GM23338 (cell line): Measurements from ENCODE around the gene TBX2. TPM values are rescaled to one million over a fixed set of nuclear protein-coding genes. Genes with fewer than 3 reads are reported as not detected.
A peak's percentile ranks its signal among the peaks of the same experiment; 100 is the strongest.

Source experiments
- ATAC-seq: fragments of 200-7000 bp; cut with Tn5 transposase; 3 replicates; pipeline ENCODE4 v1.9.1; 2020
- DNase-seq: peaks from one replicate; pipeline ENCODE4 v3.0.0-alpha.2; 2015; ENCODE audit warnings: low spot score
- H2AFZ ChIP-seq: fragments of 200-600 bp; sonication (generic); 2 replicates; pipeline ENCODE4 v1.8.0; 2016; ENCODE audit warnings: antibody characterized with exemption, mild to moderate bottlenecking, moderate library complexity
- H3F3A ChIP-seq: fragments of 200-600 bp; sonication (generic); replicated peaks from 2 replicates; pipeline ENCODE4 v1.8.0; 2017; ENCODE audit warnings: antibody characterized with exemption, mixed run types, low read depth
- H3K27ac ChIP-seq: fragments of 200-600 bp; sonication (generic); 2 replicates; pipeline ENCODE4 v1.6.1; 2016; ENCODE audit warnings: low read depth
- H3K27me3 ChIP-seq: fragments of 200-600 bp; sonication (generic); 2 replicates; pipeline ENCODE4 v1.8.0; 2016; ENCODE audit warnings: mild to moderate bottlenecking, mixed run types, moderate library complexity; ENCODE audit not compliant: insufficient read depth
- H3K36me3 ChIP-seq: fragments of 200-600 bp; sonication (generic); 2 replicates; pipeline ENCODE4 v1.8.0; 2016; ENCODE audit warnings: mild to moderate bottlenecking; ENCODE audit not compliant: insufficient read depth
- H3K4me1 ChIP-seq: fragments of 200-600 bp; sonication (generic); 2 replicates; pipeline ENCODE4 v1.8.0; 2016; ENCODE audit warnings: mild to moderate bottlenecking, moderate library complexity; ENCODE audit not compliant: insufficient read depth
- H3K4me2 ChIP-seq: fragments of 200-600 bp; sonication (generic); 2 replicates; pipeline ENCODE4 v1.7.1; 2017; ENCODE audit warnings: mixed run types
- H3K4me3 ChIP-seq: fragments of 200-600 bp; sonication (generic); 2 replicates; pipeline ENCODE4 v1.6.1; 2016; ENCODE audit warnings: mixed run types
- H3K79me2 ChIP-seq: fragments of 200-600 bp; sonication (generic); replicated peaks from 2 replicates; pipeline ENCODE4 v1.8.0; 2017; ENCODE audit warnings: mild to moderate bottlenecking; ENCODE audit not compliant: insufficient read depth
- H3K9me2 ChIP-seq: fragments of 200-600 bp; sonication (generic); 2 replicates; pipeline ENCODE4 v1.8.0; 2017; ENCODE audit not compliant: insufficient read depth
- H4K20me1 ChIP-seq: fragments of 200-600 bp; sonication (generic); replicated peaks from 2 replicates; pipeline ENCODE4 v1.8.0; 2017; ENCODE audit warnings: mild to moderate bottlenecking; ENCODE audit not compliant: insufficient read depth
- H3K27ac Mint-ChIP-seq: 2 replicates; pipeline ENCODE4 v1.8.0; 2020; ENCODE audit warnings: inconsistent platforms, mild to moderate bottlenecking, moderate library complexity, mixed read lengths
- H3K27me3 Mint-ChIP-seq: 3 replicates; pipeline ENCODE4 v1.8.0; 2022; ENCODE audit warnings: low read depth, mild to moderate bottlenecking, moderate library complexity, mixed read lengths, inconsistent platforms; ENCODE audit not compliant: insufficient read depth, poor library complexity
- H3K36me3 Mint-ChIP-seq: 3 replicates; pipeline ENCODE4 v1.8.0; 2021; ENCODE audit warnings: low read depth, mild to moderate bottlenecking, inconsistent platforms, moderate library complexity, mixed read lengths
- H3K4me1 Mint-ChIP-seq: 3 replicates; pipeline ENCODE4 v1.8.0; 2020; ENCODE audit warnings: mild to moderate bottlenecking, inconsistent platforms, mixed read lengths
- H3K4me3 Mint-ChIP-seq: 3 replicates; pipeline ENCODE4 v1.8.0; 2021; ENCODE audit warnings: moderate library complexity, mild to moderate bottlenecking, inconsistent platforms, mixed read lengths
- H3K9me3 Mint-ChIP-seq: 3 replicates; pipeline ENCODE4 v1.8.0; 2020; ENCODE audit warnings: moderate library complexity, mild to moderate bottlenecking, inconsistent platforms, mixed read lengths
- CREB1 ChIP-seq: fragments of 250-450 bp; sonication (Bioruptor Pico); IDR thresholded peaks from 2 replicates; pipeline ENCODE4 v1.5.0; 2020; ENCODE audit warnings: low read depth, mild to moderate bottlenecking, moderate library complexity
- CTCF ChIP-seq, 2 experiments: fragments of 200-600 bp in 1 of 2; sonication (generic) in 1 of 2; conservative IDR thresholded peaks; 2 replicates each; pipeline versions ENCODE4 v1.5.1 to v1.6.1; 2016 to 2017; ENCODE audit warnings: antibody characterized with exemption in 2 of 2, low read depth in 2 of 2, mild to moderate bottlenecking in 2 of 2, moderate library complexity in 1 of 2
- ETS1 ChIP-seq: IDR thresholded peaks from 2 replicates; pipeline ENCODE4 v1.6.1; 2016; ENCODE audit warnings: antibody characterized with exemption
- EZH2 ChIP-seq: fragments of 200-600 bp; sonication (generic); IDR thresholded peaks from one replicate; pipeline ENCODE4 v1.8.0; 2017; ENCODE audit warnings: antibody characterized with exemption, mild to moderate bottlenecking, low read depth; ENCODE audit not compliant: unreplicated experiment
- EZH2phosphoT487 ChIP-seq: fragments of 200-600 bp; sonication (generic); IDR thresholded peaks from one replicate; pipeline ENCODE4 v1.8.1; 2018; ENCODE audit warnings: antibody characterized with exemption; ENCODE audit not compliant: unreplicated experiment
- JUNB ChIP-seq: IDR thresholded peaks from one replicate; pipeline ENCODE4 v1.6.1; 2016; ENCODE audit warnings: antibody characterized with exemption; ENCODE audit not compliant: unreplicated experiment
- NANOG ChIP-seq: IDR thresholded peaks from 2 replicates; pipeline ENCODE4 v1.6.1; 2016; ENCODE audit warnings: antibody characterized with exemption, borderline replicate concordance
- POLR2AphosphoS5 ChIP-seq: IDR thresholded peaks from 2 replicates; pipeline ENCODE4 v1.6.1; 2016; ENCODE audit warnings: antibody characterized with exemption, low read depth
- REST ChIP-seq: IDR thresholded peaks from one replicate; pipeline ENCODE4 v1.6.1; 2018; ENCODE audit warnings: antibody characterized with exemption; ENCODE audit not compliant: unreplicated experiment
- STAT1 ChIP-seq: IDR thresholded peaks from one replicate; pipeline ENCODE4 v1.6.1; 2016; ENCODE audit warnings: antibody characterized with exemption; ENCODE audit not compliant: unreplicated experiment
- ZNF114 ChIP-seq: fragments of 250-450 bp; sonication (Bioruptor Pico); IDR thresholded peaks from 2 replicates; pipeline ENCODE4 v1.5.0; 2020; ENCODE audit warnings: mild to moderate bottlenecking, moderate library complexity
- ZNF331 ChIP-seq: fragments of 250-450 bp; sonication (Bioruptor Pico); IDR thresholded peaks from 2 replicates; pipeline ENCODE4 v1.5.0; 2020; ENCODE audit warnings: low read depth, mild to moderate bottlenecking, moderate library complexity
- ZNF462 ChIP-seq: fragments of 250-450 bp; sonication (Bioruptor Pico); IDR thresholded peaks from 2 replicates; pipeline ENCODE4 v1.5.0; 2020; ENCODE audit warnings: mild to moderate bottlenecking, moderate library complexity
- polyA plus RNA-seq: library from polyadenylated mRNA; unstranded; fragments of >200 nt; fragmentation: Nextera tagmentation; extraction: Ambion mirVana; gene quantifications from 2 replicates; pipeline ENCODE4 v1.2.1, GENCODE V29; 2016
- total RNA-seq: library from RNA; depleted of rRNA; stranded (reverse); fragments of >200 nt; shearing (Covaris generic); gene quantifications from 2 replicates; pipeline ENCODE4 v1.2.3, GENCODE V29; 2014

Gene TBX2
- total and polyA plus RNA-seq, 2 experiments from 2014 or later, result not detected

GRCh38 chr17:61416540-61417363 lies 17.1 kb downstream of the TBX2 start:
- Histone ChIP-seq H3K4me1 (peaks cover 12% of the 10 kb centered on the region; the same call in 1 of the 2 replicates), H4K20me1 (no peaks in the 10 kb centered on the region), H3K4me2 (peak overlapping the region; percentile 88), H3K79me2 (no peaks in the 10 kb centered on the region), H2AFZ (peak overlapping the region; percentile 95), H3K4me3 (peak overlapping the region; percentile 58), H3F3A (no peaks in the 10 kb centered on the region), H3K27me3 (peaks cover 62% of the 10 kb centered on the region), H3K36me3 (no peaks in the 10 kb centered on the region), H3K9me2 (no peaks in the 10 kb centered on the region), H3K27ac (no peak overlapping the region)
- Mint-ChIP-seq H3K4me1 (peaks cover 13% of the 10 kb centered on the region), H3K9me3 (no peaks in the 10 kb centered on the region), H3K27me3 (peaks cover 50% of the 10 kb centered on the region), H3K4me3 (peak overlapping the region; percentile 69), H3K36me3 (no peaks in the 10 kb centered on the region; the same call in 2 of the 3 replicates), H3K27ac (no peak overlapping the region)
- no peak for TF ChIP-seq STAT1
- TF ChIP-seq CTCF (conservative IDR thresholded peaks at IDR 0.05; ENCODE audit: low read depth in 2 of 2), result peak; percentile 78 to 91
- 0 out of 2 replicates have a peak, but pooled peaks have one; percentile 4 for TF ChIP-seq CREB1
- TF ChIP-seq ZNF331 (CRISPR knock-in tag), result no peak
- TF ChIP-seq EZH2, result no peak
- no peak for TF ChIP-seq NANOG
- TF ChIP-seq EZH2phosphoT487, result no peak
- peak; percentile 43 for TF ChIP-seq POLR2AphosphoS5
- TF ChIP-seq REST, result no peak
- no peak for TF ChIP-seq JUNB
- TF ChIP-seq ETS1, result no peak
- TF ChIP-seq ZNF114, result no peak
- no peak for TF ChIP-seq ZNF462 (CRISPR knock-in tag)
- peak; percentile 94 for DNase-seq
- ATAC-seq, result peak; percentile 66
